T-helper 2 cell treated with Interferon-gamma antibody and Interleukin-4, amounts not matched to agents 5 μg/mL and 100 μg/mL, for 36 hours (primary cell): ENCODE results near the gene PELO.

Experiments
- DNase-seq: peaks from one replicate; pipeline ENCODE4 v3.0.0; 2021; ENCODE audit warnings: low spot score
- H3K27ac Mint-ChIP-seq: one replicate; pipeline ENCODE4 v1.8.0; 2021; ENCODE audit warnings: mild to moderate bottlenecking, mixed read lengths
- H3K27me3 Mint-ChIP-seq: one replicate; pipeline ENCODE4 v1.8.0; 2021; ENCODE audit warnings: low read depth, mixed read lengths
- H3K36me3 Mint-ChIP-seq: one replicate; pipeline ENCODE4 v1.8.0; 2021; ENCODE audit warnings: low read depth, mixed read lengths
- H3K4me1 Mint-ChIP-seq: one replicate; pipeline ENCODE4 v1.8.0; 2021; ENCODE audit warnings: low read depth, mixed read lengths
- H3K4me3 Mint-ChIP-seq: one replicate; pipeline ENCODE4 v1.8.0; 2022; ENCODE audit warnings: mild to moderate bottlenecking, moderate library complexity, mixed read lengths
- H3K9me3 Mint-ChIP-seq: one replicate; pipeline ENCODE4 v1.8.0; 2021; ENCODE audit warnings: mixed read lengths

PELO gene

GRCh38 chr5:52759331-52759730 lies 28.4 kb upstream of the PELO start:
- no peaks in the 10 kb centered on the region for H3K27me3 Mint-ChIP-seq
- H3K36me3 Mint-ChIP-seq = peaks cover 2% of the 10 kb centered on the region
- no peak for DNase-seq
- no peak overlapping the region for H3K27ac Mint-ChIP-seq
- H3K4me3 Mint-ChIP-seq = no peak overlapping the region
- no peaks in the 10 kb centered on the region for H3K9me3 Mint-ChIP-seq
- peaks cover 4% of the 10 kb centered on the region for H3K4me1 Mint-ChIP-seq

GRCh38 chr5:52760695-52761366 lies 26.9 kb upstream of the PELO start:
- no peak overlapping the region for H3K4me3 Mint-ChIP-seq
- DNase-seq = peak; percentile 66
- H3K36me3 Mint-ChIP-seq = peaks cover 2% of the 10 kb centered on the region
- no peaks in the 10 kb centered on the region for H3K27me3 Mint-ChIP-seq
- no peak overlapping the region for H3K27ac Mint-ChIP-seq
- peaks cover 5% of the 10 kb centered on the region for H3K4me1 Mint-ChIP-seq
- peaks cover 8% of the 10 kb centered on the region for H3K9me3 Mint-ChIP-seq

- Mint-ChIP-seq H3K4me1 (peaks cover 35% of the 10 kb centered on the region), H3K9me3 (peaks cover 11% of the 10 kb centered on the region), H3K4me3 (no peak overlapping the region), H3K27me3 (peaks cover 3% of the 10 kb centered on the region), H3K36me3 (peaks cover 4% of the 10 kb centered on the region), H3K27ac (no peak overlapping the region)
- no peak for DNase-seq
Measured at GRCh38 chr5:52767217-52767743, 20.4 kb upstream of the PELO start.

- DNase-seq = no peak
- peaks cover 3% of the 10 kb centered on the region for H3K27me3 Mint-ChIP-seq
- no peak overlapping the region for H3K4me3 Mint-ChIP-seq
- H3K4me1 Mint-ChIP-seq = peaks cover 41% of the 10 kb centered on the region
- H3K36me3 Mint-ChIP-seq = peaks cover 5% of the 10 kb centered on the region
- no peak overlapping the region for H3K27ac Mint-ChIP-seq
- peaks cover 11% of the 10 kb centered on the region for H3K9me3 Mint-ChIP-seq
Measured at GRCh38 chr5:52767766-52768480, 19.8 kb upstream of the PELO start.

- peaks cover 45% of the 10 kb centered on the region for H3K4me1 Mint-ChIP-seq
- no peak overlapping the region for H3K4me3 Mint-ChIP-seq
- peaks cover 11% of the 10 kb centered on the region for H3K9me3 Mint-ChIP-seq
- DNase-seq = no peak
- H3K27me3 Mint-ChIP-seq = peaks cover 7% of the 10 kb centered on the region
- peaks cover 5% of the 10 kb centered on the region for H3K36me3 Mint-ChIP-seq
- no peak overlapping the region for H3K27ac Mint-ChIP-seq
Measured at GRCh38 chr5:52769061-52769460, 18.7 kb upstream of the PELO start.

- DNase-seq = no peak
- Mint-ChIP-seq H3K27ac (no peak overlapping the region), H3K4me3 (no peak overlapping the region)
Measured at GRCh38 chr5:52770287-52770939, 17.3 kb upstream of the PELO start.

GRCh38 chr5:52771343-52772039 lies 16.2 kb upstream of the PELO start:
- DNase-seq = peak; percentile 53

More at GRCh38 chr5:52770287-52770939, 17.3 kb upstream of the PELO start:
- Mint-ChIP-seq H3K9me3 (peaks cover 3% of the 10 kb centered on the region), H3K36me3 (peaks cover 9% of the 10 kb centered on the region), H3K4me1 (peaks cover 51% of the 10 kb centered on the region), H3K27me3 (peaks cover 10% of the 10 kb centered on the region)

GRCh38 chr5:52772668-52773067 lies 15.0 kb upstream of the PELO start:
- Mint-ChIP-seq H3K4me1 (peaks cover 53% of the 10 kb centered on the region), H3K27ac (no peak overlapping the region), H3K4me3 (peak overlapping the region; percentile 22), H3K9me3 (peaks cover 3% of the 10 kb centered on the region), H3K36me3 (peaks cover 10% of the 10 kb centered on the region), H3K27me3 (peaks cover 10% of the 10 kb centered on the region)
- no peak for DNase-seq

More at GRCh38 chr5:52771343-52772039, 16.2 kb upstream of the PELO start:
- Mint-ChIP-seq H3K27me3 (peaks cover 10% of the 10 kb centered on the region), H3K36me3 (peaks cover 10% of the 10 kb centered on the region), H3K4me3 (peak overlapping the region; percentile 66), H3K4me1 (peaks cover 58% of the 10 kb centered on the region), H3K9me3 (peaks cover 3% of the 10 kb centered on the region), H3K27ac (peak overlapping the region; percentile 82)

GRCh38 chr5:52773342-52773741 lies 14.4 kb upstream of the PELO start:
- DNase-seq = no peak

GRCh38 chr5:52774005-52774410 lies 13.7 kb upstream of the PELO start:
- no peak for DNase-seq
- H3K9me3 Mint-ChIP-seq = peaks cover 3% of the 10 kb centered on the region
- H3K4me3 Mint-ChIP-seq = peak overlapping the region; percentile 3
- H3K27ac Mint-ChIP-seq = no peak overlapping the region
- peaks cover 10% of the 10 kb centered on the region for H3K36me3 Mint-ChIP-seq
- peaks cover 44% of the 10 kb centered on the region for H3K4me1 Mint-ChIP-seq
- H3K27me3 Mint-ChIP-seq = peaks cover 10% of the 10 kb centered on the region

More at GRCh38 chr5:52773342-52773741, 14.4 kb upstream of the PELO start:
- peaks cover 46% of the 10 kb centered on the region for H3K4me1 Mint-ChIP-seq
- H3K27me3 Mint-ChIP-seq = peaks cover 10% of the 10 kb centered on the region
- H3K9me3 Mint-ChIP-seq = peaks cover 3% of the 10 kb centered on the region
- no peak overlapping the region for H3K27ac Mint-ChIP-seq
- H3K36me3 Mint-ChIP-seq = peaks cover 10% of the 10 kb centered on the region
- no peak overlapping the region for H3K4me3 Mint-ChIP-seq

- H3K27ac Mint-ChIP-seq = peak overlapping the region; percentile 79
- H3K9me3 Mint-ChIP-seq = no peaks in the 10 kb centered on the region
- peaks cover 7% of the 10 kb centered on the region for H3K36me3 Mint-ChIP-seq
- DNase-seq = peak; percentile 37
- peaks cover 8% of the 10 kb centered on the region for H3K27me3 Mint-ChIP-seq
- peaks cover 39% of the 10 kb centered on the region for H3K4me1 Mint-ChIP-seq
- H3K4me3 Mint-ChIP-seq = peak overlapping the region; percentile 64
Measured at GRCh38 chr5:52776116-52776515, 11.6 kb upstream of the PELO start.

GRCh38 chr5:52777186-52777585 lies 10.5 kb upstream of the PELO start:
- H3K4me1 Mint-ChIP-seq = peaks cover 29% of the 10 kb centered on the region
- no peak for DNase-seq
- H3K27ac Mint-ChIP-seq = no peak overlapping the region
- peaks cover 14% of the 10 kb centered on the region for H3K27me3 Mint-ChIP-seq
- H3K9me3 Mint-ChIP-seq = no peaks in the 10 kb centered on the region
- no peak overlapping the region for H3K4me3 Mint-ChIP-seq
- H3K36me3 Mint-ChIP-seq = peaks cover 7% of the 10 kb centered on the region

GRCh38 chr5:52778781-52779180 lies 8.9 kb upstream of the PELO start:
- Mint-ChIP-seq H3K4me1 (peaks cover 21% of the 10 kb centered on the region), H3K27me3 (peaks cover 17% of the 10 kb centered on the region), H3K4me3 (no peak overlapping the region), H3K9me3 (no peaks in the 10 kb centered on the region), H3K36me3 (peaks cover 6% of the 10 kb centered on the region), H3K27ac (no peak overlapping the region)
- DNase-seq = no peak
